ENCODE measurements around the gene OR10H1. TPM values are rescaled to one million over a fixed set of nuclear protein-coding genes. Genes with fewer than 3 reads are reported as not detected.
"Not testable (repeated sequence)": the region's sequence is repeated elsewhere in the genome, so short reads cannot be mapped to it uniquely, and the experiment has no call there.

The OR10H1 gene
- total RNA-seq, 2 experiments from 2014 or later, result not detected

DNA sequence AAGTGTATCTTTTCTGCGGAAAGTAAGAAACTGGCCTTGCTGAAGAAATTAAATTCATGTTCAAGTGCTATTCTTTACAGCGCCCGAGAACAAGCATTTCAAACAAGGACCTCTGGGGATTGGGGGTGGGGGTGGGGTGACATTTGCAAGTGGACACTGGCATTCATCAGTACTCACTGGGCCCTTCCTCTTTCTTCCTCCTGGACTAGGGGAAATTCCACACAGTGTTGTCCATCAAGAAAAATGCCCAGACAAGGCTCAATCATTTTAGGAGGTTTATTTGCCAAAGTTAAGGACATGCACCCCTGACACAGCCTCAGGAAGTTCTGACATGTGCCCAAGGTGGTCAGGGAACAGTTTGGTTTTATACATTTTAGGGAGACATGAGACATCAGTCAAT, 22.9 kb upstream of the OR10H1 start:
- Mint-ChIP-seq H3K4me3 (no peak overlapping the region), H3K4me1 (ENCODE audit: low read depth) (peaks cover 29% of the 10 kb centered on the region), H3K27me3 (no peaks in the 10 kb centered on the region), H3K27ac (no peak overlapping the region), H3K9me3 (no peaks in the 10 kb centered on the region), H3K36me3 (no peaks in the 10 kb centered on the region)
- ChIA-PET POLR2A (no interaction called here), CTCF (no interaction called here)
- no peak for DNase-seq
- intact Hi-C loops (cut with micrococcal nuclease), result loop anchor here (5.0 to 10.0 kb wide), 3 partner anchors 239 to 746 kb away; partner anchors contain the start of genes FAM32A and TPM4

DNA sequence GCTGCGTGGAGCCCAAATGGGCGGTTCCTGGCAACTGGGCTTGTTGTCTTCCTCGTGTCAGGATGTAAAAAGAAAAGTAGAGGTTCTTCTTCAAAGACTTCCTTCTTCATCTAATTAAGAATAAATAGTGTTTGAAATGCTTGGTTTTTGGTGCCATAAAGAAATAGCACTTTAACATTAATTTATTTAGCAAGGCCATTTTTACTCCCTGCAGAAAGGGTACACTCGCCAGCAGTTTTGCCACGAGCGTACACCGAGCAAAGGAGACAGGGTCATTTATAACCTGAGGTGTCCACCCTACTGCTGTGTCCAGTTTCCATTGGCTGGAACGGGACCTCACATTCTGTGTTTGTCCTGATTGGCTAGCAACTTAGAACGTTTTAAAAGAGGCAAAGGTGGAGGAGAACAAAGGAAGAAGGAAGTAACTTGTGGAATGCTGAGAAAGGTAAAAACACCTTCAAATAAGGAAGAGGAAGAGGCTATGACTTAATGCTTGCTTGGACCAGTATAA, 21.8 kb upstream of the OR10H1 start:
- ChIA-PET POLR2A (interaction anchor here (1.4 kb wide), 1 partner anchor 751 kb away, joined by 4 read pairs; no protein-coding TSS in a partner anchor), CTCF (interaction anchor here (1.2 to 1.4 kb wide), 2 partner anchors 18 to 163 kb away, joined by 3 read pairs; no protein-coding TSS in a partner anchor)
- no peaks in the 10 kb centered on the region for H3K36me3 Mint-ChIP-seq
- H3K4me1 Mint-ChIP-seq (ENCODE audit: low read depth), result peaks cover 24% of the 10 kb centered on the region
- intact Hi-C loops (cut with micrococcal nuclease), result loop anchor here (1.0 to 10.0 kb wide), 5 partner anchors 240 to 748 kb away; partner anchors contain the start of genes FAM32A and TPM4
- peak overlapping the region; percentile 83 for H3K4me3 Mint-ChIP-seq
- H3K27me3 Mint-ChIP-seq, result no peaks in the 10 kb centered on the region
- no peak for DNase-seq
- no peaks in the 10 kb centered on the region for H3K9me3 Mint-ChIP-seq
- peak overlapping the region; percentile 95 for H3K27ac Mint-ChIP-seq

DNA sequence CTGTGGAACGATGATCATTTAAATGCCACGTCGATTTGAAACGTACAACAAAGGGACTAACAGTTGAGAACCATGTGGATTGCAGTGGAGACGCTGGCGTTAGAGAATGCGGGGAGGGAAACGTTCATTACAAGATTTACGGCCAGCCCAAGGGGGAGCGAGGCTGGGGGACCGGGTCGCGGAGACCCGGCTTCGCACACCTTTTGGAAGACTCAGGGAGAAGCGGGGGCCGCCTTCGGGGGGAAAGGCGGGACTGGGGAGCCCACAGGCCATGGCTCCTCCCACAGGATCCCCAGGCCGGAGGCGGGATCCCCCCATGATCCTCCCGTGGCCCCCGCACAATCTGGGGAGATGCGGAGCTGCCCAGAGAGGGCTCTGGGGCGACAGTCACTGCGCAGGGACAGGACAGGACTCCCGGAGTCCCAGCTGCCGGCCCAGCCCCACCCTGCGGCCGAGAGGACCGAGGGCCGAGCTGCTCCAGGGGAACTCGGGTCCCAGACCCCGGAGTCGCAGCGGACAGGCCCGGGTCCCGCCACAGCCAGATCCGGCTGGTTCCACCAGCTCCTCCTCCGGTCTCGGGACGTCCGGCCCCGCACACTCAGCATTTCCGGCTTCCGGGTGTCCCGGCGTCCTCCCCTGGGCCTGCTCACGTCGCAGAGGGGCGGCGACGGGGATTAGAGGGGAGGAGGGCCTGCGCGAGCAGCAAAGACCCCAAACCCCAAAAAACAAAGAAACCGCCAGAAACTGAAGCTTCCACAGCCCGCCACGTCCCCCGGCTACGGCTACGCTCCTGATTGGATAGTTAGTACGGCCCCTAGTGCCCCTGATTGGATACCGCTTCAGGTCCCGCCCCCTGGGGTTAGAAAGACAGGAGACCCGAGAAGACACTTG, 21.1 kb upstream of the OR10H1 start:
- no peaks in the 10 kb centered on the region for H3K27me3 Mint-ChIP-seq
- ChIA-PET CTCF (interaction anchor here (1.2 to 1.4 kb wide), 2 partner anchors 17 to 164 kb away, joined by 3 read pairs; no protein-coding TSS in a partner anchor), POLR2A (interaction anchor here (0.8 to 1.4 kb wide), 3 partner anchors 165 to 751 kb away, joined by 3 to 4 read pairs (median 3); partner anchors contain the start of gene FAM32A)
- no peaks in the 10 kb centered on the region for H3K9me3 Mint-ChIP-seq
- peak; percentile 97 for DNase-seq
- no peaks in the 10 kb centered on the region for H3K36me3 Mint-ChIP-seq
- peak overlapping the region; percentile 83 for H3K4me3 Mint-ChIP-seq
- H3K27ac Mint-ChIP-seq, result peak overlapping the region; percentile 95
- peaks cover 21% of the 10 kb centered on the region for H3K4me1 Mint-ChIP-seq (ENCODE audit: low read depth)
- intact Hi-C loops (cut with micrococcal nuclease), result loop anchor here (1.0 to 10.0 kb wide), 5 partner anchors 241 to 748 kb away; partner anchors contain the start of genes FAM32A and TPM4

DNA sequence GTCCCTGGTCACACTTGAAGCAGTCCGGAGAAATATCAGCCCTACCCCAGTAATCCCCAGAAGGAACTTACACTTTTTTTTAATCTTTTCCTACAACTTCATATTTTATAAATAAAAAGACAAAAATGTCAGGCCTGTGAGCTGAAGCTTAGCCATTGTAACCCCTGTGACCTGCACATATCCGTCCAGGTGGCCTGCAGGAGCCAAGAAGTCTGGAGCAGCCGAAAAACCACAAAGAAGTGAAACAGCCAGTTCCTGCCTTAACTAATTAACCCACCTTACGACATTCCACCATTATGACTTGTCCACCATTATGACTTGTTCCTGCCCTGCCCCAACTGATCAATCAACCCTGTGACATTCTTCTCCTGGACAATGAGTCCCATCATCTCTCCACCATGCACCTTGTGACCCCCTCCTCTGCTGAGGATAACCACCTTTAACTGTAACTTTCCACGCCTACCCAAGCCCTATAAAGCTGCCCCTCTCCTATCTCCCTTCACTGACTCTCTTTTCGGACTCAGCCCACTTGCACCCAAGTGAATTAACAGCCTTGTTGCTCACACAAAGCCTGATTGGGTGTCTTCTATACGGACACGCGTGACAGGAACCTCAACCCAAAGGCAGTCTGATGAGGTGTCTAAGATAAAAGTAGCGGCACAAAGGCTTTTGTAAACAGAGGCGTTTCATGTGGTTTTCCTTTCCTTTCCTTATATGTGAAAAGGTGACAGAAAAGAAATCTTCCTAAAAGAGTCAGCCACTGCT, 20.3 kb upstream of the OR10H1 start:
- POLR2A ChIA-PET, result interaction anchor here (0.9 to 1.4 kb wide), 2 partner anchors 166 to 752 kb away, joined by 3 to 4 read pairs; no protein-coding TSS in a partner anchor
- peaks cover 21% of the 10 kb centered on the region for H3K4me1 Mint-ChIP-seq (ENCODE audit: low read depth)
- CTCF ChIA-PET, H3K27me3 Mint-ChIP-seq, H3K36me3 Mint-ChIP-seq, H3K9me3 Mint-ChIP-seq: not testable (repeated sequence)
- peak overlapping the region; percentile 95 for H3K27ac Mint-ChIP-seq
- peak overlapping the region; percentile 83 for H3K4me3 Mint-ChIP-seq
- intact Hi-C loops (cut with micrococcal nuclease), result loop anchor here (2.0 to 10.0 kb wide), 4 partner anchors 242 to 749 kb away; partner anchors contain the start of genes FAM32A and TPM4
- DNase-seq, result peak; percentile 65

DNA sequence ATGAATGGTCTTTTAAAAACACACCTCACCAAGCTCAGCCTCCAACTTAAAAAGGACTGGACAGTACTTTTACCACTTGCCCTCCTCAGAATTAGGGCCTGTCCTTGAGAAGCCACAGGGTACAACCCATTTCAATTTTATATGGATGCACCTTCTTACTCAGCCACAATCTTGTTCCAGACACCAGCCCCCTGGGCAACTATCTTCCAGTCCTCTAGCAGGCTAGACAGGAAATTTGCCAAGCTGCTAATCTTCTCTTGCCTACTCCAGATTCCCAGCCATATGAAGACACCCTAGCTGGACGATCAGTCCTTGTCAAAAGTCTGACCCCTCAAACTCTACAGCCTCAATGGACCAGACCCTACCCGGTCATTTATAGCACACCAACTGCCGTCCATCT, 18.8 kb upstream of the OR10H1 start:
- intact Hi-C loops (cut with micrococcal nuclease), result loop anchor here (10.0 kb wide), 2 partner anchors 351 to 751 kb away; partner anchors contain the start of gene FAM32A
- CTCF ChIA-PET, H3K36me3 Mint-ChIP-seq, H3K9me3 Mint-ChIP-seq, H3K4me3 Mint-ChIP-seq, H3K27ac Mint-ChIP-seq, H3K27me3 Mint-ChIP-seq, DNase-seq, POLR2A ChIA-PET: not testable (repeated sequence)
- peaks cover 21% of the 10 kb centered on the region for H3K4me1 Mint-ChIP-seq (ENCODE audit: low read depth)

DNA sequence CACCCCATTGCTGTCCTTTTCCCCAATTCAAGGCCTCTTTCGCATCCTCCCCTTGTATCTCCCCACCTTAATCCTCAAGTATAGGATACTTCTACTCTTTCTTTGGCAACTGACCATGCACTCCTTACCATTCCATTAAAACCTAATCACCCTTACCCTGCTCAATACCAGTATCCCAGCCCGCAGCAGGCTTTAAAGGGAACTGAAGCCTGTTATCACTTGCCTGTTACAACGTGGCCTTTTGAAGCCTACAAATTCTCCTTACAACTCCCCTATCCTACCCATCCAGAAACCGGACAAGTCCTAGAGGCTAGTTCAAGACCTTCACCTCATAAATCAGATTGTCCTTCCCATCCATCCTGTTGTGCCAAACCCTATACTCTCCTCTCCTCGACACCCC, 16.2 kb upstream of the OR10H1 start:
- H3K27ac Mint-ChIP-seq, result no peak overlapping the region
- intact Hi-C loops (cut with micrococcal nuclease), result loop anchor here (10.0 kb wide), 2 partner anchors 353 to 753 kb away; partner anchors contain the start of gene FAM32A
- H3K4me1 Mint-ChIP-seq (ENCODE audit: low read depth), result peaks cover 10% of the 10 kb centered on the region
- POLR2A ChIA-PET, result no interaction called here
- H3K27me3 Mint-ChIP-seq, result no peaks in the 10 kb centered on the region
- no peaks in the 10 kb centered on the region for H3K9me3 Mint-ChIP-seq
- no peak for DNase-seq
- CTCF ChIA-PET, result no interaction called here
- no peaks in the 10 kb centered on the region for H3K36me3 Mint-ChIP-seq
- H3K4me3 Mint-ChIP-seq, result no peak overlapping the region

DNA sequence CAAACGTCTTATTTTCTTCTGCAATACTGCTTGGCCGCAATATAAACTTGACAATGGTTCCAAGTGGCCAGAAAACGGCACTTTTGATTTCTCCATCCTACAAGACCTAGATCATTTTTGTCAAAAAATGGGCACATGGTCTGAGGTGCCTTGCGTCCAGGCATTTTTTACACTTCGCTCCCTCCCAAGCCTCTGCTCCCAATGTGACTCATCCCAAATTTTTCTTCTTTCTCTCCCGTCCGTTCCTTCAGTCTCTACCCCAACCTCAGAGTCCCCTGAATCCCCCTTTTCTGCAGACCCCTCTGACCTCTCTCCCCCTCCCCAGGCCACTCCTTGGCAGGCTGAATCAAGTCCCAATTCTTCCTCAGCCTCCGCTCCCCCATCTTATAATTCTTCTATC, 14.3 kb upstream of the OR10H1 start:
- ChIA-PET CTCF (no interaction called here), POLR2A (no interaction called here)
- no peak for DNase-seq
- H3K9me3 Mint-ChIP-seq, result no peaks in the 10 kb centered on the region
- H3K4me3 Mint-ChIP-seq, result no peak overlapping the region
- intact Hi-C loops (cut with micrococcal nuclease), result loop anchor here (10.0 kb wide), 2 partner anchors 355 to 755 kb away; partner anchors contain the start of gene FAM32A
- H3K4me1 Mint-ChIP-seq (ENCODE audit: low read depth), result no peaks in the 10 kb centered on the region
- H3K36me3 Mint-ChIP-seq, result no peaks in the 10 kb centered on the region
- H3K27me3 Mint-ChIP-seq, result no peaks in the 10 kb centered on the region
- no peak overlapping the region for H3K27ac Mint-ChIP-seq

DNA sequence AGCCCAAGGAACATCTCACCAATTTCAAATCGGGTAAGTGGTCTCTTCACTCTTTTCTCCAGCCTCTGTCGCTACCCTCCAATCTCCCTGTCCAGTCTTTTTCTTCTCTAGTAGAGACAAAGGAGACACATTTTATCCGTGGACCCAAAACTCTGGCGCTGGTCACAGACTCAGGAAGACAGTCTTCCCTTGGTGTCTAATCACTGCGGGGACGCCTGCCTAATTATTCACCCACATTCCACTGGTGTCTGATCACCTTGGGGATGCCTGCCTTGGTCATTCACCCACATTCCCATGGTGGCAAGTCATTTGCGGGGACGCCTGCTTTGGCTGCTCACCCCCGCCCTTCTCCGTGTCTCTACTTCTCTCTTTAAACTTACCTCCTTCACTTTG, 13.8 kb upstream of the OR10H1 start:
- no peaks in the 10 kb centered on the region for H3K9me3 Mint-ChIP-seq
- intact Hi-C loops (cut with micrococcal nuclease), result no loop called here
- no peaks in the 10 kb centered on the region for H3K4me1 Mint-ChIP-seq (ENCODE audit: low read depth)
- no peaks in the 10 kb centered on the region for H3K27me3 Mint-ChIP-seq
- DNase-seq, result no peak
- CTCF ChIA-PET, result no interaction called here
- H3K4me3 Mint-ChIP-seq, result no peak overlapping the region
- H3K36me3 Mint-ChIP-seq, result no peaks in the 10 kb centered on the region
- POLR2A ChIA-PET, result no interaction called here
- H3K27ac Mint-ChIP-seq, result no peak overlapping the region

DNA sequence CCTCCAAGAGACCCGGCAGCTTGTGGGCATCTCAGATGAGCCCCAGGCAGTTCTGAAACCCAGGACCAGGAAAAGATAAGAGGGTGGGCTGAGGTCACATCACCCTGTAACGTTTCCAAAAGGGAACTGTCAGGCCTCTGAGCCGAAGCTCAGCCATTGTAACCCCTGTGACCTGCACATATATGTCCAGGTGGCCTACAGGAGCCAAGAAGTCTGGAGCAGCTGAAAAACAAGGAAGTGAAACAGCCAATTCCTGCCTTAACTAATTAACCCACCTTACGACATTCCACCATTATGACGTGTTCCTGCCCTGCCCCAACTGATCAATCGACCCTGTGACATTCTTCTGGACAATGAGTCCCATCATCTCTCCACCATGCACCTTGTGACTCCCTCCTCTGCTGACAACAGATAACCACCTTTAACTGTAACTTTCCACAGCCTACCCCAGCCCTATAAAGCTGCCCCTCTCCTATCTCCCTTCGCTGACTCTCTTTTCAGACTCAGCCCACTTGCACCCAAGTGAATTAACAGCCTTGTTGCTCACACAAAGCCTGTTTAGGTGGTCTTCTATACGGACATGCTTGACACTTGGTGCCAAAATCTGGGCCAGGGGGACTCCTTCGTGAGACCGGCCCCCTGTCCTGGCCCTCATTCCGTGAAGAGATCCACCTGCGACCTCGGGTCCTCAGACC, 13.3 kb upstream of the OR10H1 start:
- H3K27me3 Mint-ChIP-seq; intact Hi-C loops (cut with micrococcal nuclease); H3K9me3 Mint-ChIP-seq; H3K4me3 Mint-ChIP-seq; H3K36me3 Mint-ChIP-seq; POLR2A ChIA-PET; H3K27ac Mint-ChIP-seq; H3K4me1 Mint-ChIP-seq (ENCODE audit: low read depth); DNase-seq: not testable (repeated sequence)
- CTCF ChIA-PET, result interaction anchor here (0.5 kb wide), 1 partner anchor 1480 kb away, joined by 4 read pairs; the partner anchor contains the start of gene DDA1

DNA sequence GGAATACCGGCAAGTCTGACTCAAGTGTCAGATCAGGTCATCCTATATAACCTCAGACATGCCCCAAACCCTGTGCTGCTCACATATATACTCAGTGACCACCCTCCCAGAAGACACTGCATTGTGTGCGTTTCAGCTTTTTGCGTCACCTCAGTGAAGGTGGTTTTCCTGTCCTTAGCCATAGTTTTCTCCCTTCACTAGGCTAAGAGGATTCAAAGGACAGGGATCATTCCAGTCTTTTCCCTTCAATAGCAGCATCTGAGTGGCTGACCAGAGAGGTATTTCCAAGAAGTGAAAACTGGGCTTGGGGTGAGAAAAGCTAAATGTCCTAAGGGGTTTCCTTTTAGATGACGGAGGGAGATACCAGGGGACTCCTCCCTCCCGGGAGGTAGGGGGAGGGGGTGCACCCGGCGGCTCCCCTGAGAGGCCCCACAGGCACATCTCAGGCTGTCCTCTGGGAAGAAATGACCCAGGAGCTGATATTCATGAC, 12.7 kb upstream of the OR10H1 start:
- H3K4me1 Mint-ChIP-seq (ENCODE audit: low read depth), result peaks cover 3% of the 10 kb centered on the region
- intact Hi-C loops (cut with micrococcal nuclease), result no loop called here
- H3K36me3 Mint-ChIP-seq, result no peaks in the 10 kb centered on the region
- ChIA-PET CTCF (interaction anchor here (0.5 kb wide), 1 partner anchor 1481 kb away, joined by 4 read pairs; the partner anchor contains the start of gene DDA1), POLR2A (no interaction called here)
- no peak overlapping the region for H3K4me3 Mint-ChIP-seq
- H3K27me3 Mint-ChIP-seq, result no peaks in the 10 kb centered on the region
- H3K27ac Mint-ChIP-seq, result no peak overlapping the region
- no peaks in the 10 kb centered on the region for H3K9me3 Mint-ChIP-seq
- DNase-seq, result no peak

DNA sequence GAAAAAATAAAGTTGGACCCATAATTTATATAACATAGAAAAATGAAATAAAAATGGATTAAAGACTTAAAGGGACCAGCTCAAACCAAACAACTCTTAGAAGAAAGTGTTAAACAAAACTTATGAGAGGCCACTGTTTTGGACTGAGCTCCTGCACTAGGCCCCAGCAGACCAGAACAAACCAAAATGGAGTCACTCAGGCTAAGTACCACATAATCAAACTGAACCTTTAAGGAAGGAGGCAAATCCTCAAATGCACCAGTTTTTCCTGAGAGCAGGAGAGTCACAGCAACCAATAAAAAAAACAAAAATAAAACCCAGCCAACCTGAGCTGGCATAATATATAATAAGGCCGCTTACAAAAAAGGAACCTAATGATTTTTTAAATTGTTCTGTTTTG, 10.3 kb upstream of the OR10H1 start:
- H3K9me3 Mint-ChIP-seq, result no peaks in the 10 kb centered on the region
- H3K4me3 Mint-ChIP-seq, result no peak overlapping the region
- H3K36me3 Mint-ChIP-seq, result no peaks in the 10 kb centered on the region
- CTCF ChIA-PET, result no interaction called here
- H3K27ac Mint-ChIP-seq, result no peak overlapping the region
- intact Hi-C loops (cut with micrococcal nuclease), result no loop called here
- POLR2A ChIA-PET, result no interaction called here
- H3K27me3 Mint-ChIP-seq, result no peaks in the 10 kb centered on the region
- no peak for DNase-seq
- H3K4me1 Mint-ChIP-seq (ENCODE audit: low read depth), result peaks cover 3% of the 10 kb centered on the region
